NCI-H2081 (cell line): ENCODE results near the gene PPP1R14D.

Source experiments
- DNase-seq, 2 experiments: peaks; one replicate each; lab custom pipeline; 2025; lab: John Stamatoyannopoulos, UW

Gene PPP1R14D

GRCh38 chr15:40852529-40852928 is 24.0 kb upstream of the PPP1R14D start:
- DNase-seq: no peak

GRCh38 chr15:40850576-40851112 is 22.1 kb upstream of the PPP1R14D start:
- DNase-seq: no peak

DNA sequence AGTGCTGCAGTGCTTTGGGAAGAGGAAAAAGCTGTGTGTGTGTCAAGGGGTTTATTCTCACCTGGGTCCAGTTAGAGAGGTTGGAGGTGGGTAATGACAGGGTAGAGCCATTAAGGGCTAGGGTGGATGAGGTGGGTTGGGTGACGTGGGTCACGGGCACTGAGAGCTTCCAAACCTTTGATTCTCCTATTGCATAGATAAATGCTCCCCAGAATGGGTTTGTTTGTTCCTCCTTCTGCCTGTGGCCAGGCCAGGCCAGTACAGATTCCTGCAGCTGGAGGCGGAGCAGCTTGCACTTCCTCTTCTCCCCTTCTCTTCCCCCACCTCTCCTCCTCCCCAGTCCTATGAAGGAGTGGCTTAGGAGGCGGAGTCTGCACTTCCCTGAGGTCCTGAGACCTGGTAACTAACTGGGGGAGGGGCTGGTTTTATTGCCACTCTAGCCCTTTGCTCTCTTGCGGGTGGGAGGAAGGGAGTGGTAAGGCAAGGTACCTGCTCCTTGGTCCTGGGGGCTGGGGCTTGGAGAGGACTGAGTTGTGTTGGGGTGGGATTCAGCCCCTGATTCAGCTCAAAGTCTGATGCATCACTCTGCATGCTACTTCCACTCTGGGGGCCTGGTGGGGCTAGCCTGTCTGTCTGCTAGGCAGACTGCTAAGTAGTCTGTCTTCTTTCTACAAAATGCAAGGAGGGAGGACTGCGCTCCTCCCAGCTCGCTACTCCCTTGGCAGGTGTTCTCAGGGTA is 18.9 kb upstream of the PPP1R14D start:
- DNase-seq: peak; percentile 51 to 64

DNA sequence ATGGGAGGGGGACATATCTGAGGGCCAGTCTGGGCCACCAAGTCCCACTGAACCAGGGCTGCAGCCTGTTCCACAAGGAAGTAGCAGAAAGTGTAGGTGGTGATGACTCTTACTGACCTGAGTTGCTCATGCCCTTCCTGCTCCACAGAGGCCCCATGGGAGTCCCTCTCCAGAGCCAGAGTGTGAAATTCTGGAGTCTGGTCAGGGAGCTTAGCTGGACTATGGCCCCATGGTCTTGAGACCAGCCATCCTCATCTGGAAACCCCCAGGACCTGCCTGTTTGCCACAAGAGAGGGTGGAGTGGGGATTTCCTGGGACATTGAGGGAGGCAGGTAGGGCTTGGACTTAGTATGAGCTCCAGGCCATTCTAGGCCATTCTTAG is 18.3 kb upstream of the PPP1R14D start:
- DNase-seq: no peak

- DNase-seq: peak; percentile 50 to 63
Observed at GRCh38 chr15:40845511-40846284, 17.2 kb upstream of the PPP1R14D start.

DNA sequence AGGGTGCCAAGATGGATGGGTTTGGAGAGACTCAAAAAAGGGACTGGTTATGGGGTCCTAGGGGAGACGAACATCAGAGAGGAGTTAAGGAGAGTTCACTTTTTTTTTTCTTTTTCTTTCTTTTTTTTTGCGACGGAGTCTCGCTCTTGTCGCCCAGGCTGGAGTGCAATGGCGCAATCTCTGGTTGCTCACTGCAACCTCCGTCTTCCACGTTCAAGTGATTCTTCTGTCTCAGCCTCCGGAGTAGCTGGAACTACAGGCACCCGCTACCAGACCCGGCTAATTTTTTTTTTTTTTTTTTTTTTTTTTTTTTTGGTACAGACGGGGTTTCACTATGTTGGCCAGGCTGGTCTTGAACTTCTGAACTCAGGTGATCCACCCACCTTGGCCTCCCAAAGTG is 16.5 kb upstream of the PPP1R14D start:
- DNase-seq: no peak

- DNase-seq: peak in 1 of 2 experiments; percentile 44
Observed at GRCh38 chr15:40844696-40845030, 16.2 kb upstream of the PPP1R14D start.

DNA sequence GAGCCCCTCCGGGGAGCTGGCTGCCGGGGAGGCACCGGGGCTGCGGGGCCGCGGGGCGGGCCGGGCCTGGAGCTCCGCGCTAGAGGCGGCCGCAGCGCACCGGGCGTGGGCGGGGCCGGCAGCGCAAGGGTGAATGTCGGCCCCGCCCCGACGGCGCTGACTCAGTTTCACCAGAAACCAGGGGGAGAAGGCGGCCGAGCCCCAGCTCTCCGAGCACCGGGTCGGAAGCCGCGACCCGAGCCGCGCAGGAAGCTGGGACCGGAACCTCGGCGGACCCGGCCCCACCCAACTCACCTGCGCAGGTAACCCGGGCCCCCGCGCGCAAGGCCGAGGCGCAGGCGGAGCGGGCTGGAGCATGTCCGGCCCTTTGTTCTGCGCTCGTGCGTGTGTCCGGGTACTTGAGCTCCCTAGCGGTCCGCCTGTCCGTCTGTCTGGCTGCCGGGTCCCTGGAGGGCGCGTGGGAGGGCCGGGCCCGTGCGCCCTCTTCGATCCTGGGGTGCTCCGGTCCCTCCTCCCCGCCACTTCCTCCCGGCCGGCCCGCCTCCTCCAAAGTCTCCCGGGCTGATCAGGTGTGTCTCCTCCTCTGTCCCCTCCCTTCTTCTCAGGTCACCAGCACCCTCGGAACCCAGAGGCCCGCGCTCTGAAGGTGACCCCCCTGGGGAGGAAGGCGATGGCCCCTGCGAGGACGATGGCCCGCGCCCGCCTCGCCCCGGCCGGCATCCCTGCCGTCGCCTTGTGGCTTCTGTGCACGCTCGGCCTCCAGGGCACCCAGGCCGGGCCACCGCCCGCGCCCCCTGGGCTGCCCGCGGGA is 15.6 kb upstream of the PPP1R14D start, which contains the start of gene SPINT1:
SPINT1 (plus strand) TSS at position 164 of the 811 bp plus-strand sequence; CDS start at position 671, 507 bp downstream.
- DNase-seq: peak; percentile 44 to 61

DNA sequence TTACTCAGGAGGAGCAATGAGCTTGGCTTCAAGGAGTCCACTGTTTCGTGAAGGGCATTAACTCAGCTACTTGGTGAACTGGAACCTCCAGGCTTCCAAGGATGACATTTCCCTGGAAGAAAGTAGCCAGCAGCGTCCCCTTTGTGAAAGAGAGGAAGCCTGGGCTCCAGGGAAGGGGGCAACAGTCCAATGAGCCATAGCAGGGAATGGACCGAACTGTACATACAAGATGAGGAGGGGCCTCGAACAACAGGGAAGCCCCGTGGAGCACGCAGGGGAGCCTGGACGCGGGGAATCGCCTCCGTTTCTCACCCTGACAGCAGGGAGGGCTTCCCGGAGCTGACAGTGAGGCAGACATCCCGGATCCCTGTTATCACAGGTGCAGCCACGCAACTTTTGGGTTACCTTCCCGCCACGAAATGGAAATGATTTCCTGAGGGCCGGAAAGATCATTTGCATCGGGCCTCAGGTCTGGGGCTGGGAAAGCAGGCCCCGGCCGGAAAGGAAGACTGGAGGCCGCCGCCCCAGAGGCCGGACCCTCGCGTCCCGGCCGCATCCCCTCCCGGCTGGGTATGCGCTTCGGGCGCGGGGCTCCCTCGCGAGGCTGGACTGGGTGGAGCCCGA is 14.9 kb upstream of the PPP1R14D start:
- DNase-seq: no peak

- no peak for DNase-seq
Observed at GRCh38 chr15:40841741-40842140, 13.2 kb upstream of the PPP1R14D start.

DNA sequence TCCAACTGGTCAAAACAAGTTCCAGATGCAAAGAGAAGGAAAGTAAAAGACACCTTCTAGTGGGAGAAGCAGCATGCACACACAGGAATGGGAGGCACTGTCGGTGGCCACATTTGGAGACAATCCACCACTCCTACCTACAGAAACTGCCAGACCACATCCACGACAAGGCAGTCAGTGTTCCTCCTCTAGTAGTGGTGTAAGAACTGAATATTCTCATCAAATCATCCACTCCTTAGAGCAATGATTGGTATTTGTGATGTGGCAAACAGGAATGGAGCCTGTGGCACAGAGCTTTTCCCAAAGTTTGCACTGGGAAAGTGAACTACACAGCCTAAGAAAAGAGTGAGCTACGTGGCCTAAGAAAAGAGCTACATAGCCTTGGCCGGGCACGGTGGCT is 10.2 kb upstream of the PPP1R14D start:
- DNase-seq: no peak

DNA sequence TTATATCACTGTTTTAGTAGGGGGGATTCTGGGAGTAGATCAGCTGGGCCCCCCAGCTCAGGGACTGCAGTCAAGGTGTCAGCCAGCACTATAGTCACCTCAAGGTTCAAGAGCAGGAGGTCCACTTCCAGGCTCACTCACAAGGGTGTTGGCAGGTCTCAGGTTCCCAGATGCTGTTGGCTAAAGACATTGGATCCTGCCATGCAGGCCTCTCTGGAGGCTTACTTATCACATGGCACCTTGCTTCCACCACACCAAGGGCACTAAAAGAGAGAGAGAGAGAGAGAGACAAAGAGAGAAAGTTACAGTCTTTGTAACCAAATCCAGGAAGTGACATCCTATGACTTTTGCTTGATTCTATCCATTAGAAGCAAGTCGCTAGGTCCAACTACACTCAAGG is 7.5 kb upstream of the PPP1R14D start:
- DNase-seq: no peak

GRCh38 chr15:40832903-40833302 is 4.4 kb upstream of the PPP1R14D start:
- no peak for DNase-seq

GRCh38 chr15:40831861-40832260 is 3.4 kb upstream of the PPP1R14D start:
- no peak for DNase-seq

DNA sequence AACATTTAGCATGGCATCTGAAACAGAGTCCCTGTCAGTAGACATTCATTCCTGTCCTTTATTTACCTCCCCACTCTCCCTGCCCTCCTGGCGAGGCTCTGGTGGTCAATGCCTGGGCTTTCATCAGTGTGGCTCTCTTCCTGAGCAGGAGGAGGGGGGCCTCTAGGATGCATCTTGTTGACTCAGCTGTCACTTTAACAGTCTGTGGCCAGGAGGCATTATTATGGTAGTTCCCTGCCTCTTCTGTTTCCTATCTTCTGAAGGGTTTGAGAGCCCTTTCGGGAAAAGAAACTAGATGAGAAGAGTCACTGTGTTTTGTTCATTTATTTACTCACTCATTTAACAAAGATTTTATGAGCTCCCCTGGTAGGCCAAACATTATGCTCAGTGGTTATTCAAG is 2.4 kb upstream of the PPP1R14D start:
- DNase-seq: peak; percentile 85 to 92

GRCh38 chr15:40829115-40829514 is 607 bp upstream of the PPP1R14D start:
- DNase-seq: no peak

- no peak for DNase-seq
Observed at GRCh38 chr15:40826423-40827075, 2.0 kb downstream of the PPP1R14D start.

- DNase-seq: no peak
Observed at GRCh38 chr15:40825661-40826422, 2.7 kb downstream of the PPP1R14D start.

DNA sequence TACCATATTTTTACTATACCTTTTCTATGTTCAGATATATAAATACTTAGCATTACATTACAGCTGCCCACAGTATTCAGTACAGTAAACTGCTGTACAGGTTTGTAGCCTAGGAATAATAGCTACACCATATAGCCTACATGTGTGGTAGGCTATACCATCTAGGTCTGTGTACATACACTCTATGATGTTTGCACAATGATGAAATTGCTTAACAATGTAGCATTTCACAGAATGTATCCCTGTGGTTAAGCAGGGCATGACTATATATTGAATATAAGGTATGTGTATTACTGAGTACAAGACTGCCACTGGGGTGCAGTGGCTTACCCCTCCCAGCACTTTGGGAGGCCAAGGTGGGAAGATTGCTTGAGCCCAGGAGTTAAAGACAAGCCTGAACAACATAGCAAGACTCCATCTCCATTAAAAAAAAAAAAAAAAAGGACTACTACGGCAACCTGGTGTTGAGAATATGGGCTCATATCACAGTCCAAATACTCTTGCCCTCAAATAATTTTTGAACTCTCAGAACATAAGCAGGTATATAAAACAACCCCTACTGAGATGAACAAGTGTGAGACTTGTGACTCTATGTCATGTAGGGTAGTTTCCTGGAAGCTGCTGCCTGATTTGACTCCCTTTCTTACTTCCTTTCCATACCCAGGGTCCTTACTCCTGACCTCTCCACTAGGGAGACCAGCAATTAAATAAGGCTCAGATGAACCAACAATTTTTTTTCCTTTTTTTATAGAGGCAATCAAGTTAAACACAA is 4.8 kb downstream of the PPP1R14D start:
- peak in 1 of 2 experiments; percentile 16 for DNase-seq

DNA sequence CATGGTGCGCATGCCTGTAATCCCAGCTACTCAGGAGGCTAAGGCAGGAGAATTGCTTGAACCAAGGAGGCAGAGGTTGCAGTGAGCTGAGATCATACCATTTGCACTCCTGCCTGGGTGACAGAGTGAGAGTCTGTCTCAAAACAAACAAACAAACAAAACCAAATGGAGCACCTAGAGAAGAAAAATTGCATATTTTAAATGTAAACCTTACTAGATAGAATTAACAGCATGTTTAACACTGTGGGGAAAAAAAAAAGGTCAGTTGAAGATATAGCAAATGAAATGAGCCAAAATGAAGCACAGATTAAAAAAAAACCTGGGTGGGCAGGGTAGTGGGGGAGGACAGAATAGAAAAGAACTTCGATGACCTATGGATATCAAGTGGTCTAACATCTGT is 7.3 kb downstream of the PPP1R14D start:
- DNase-seq: no peak
